8988T (cell line): ENCODE data around the gene DHFR2.
"Not testable (repeated sequence)": the region's sequence is repeated elsewhere in the genome, so short reads cannot be mapped to it uniquely, and the experiment has no call there.

Experiments
- DNase-seq: peaks from one replicate; pipeline ENCODE4 v3.0.0; 2011

The DHFR2 gene

DNA sequence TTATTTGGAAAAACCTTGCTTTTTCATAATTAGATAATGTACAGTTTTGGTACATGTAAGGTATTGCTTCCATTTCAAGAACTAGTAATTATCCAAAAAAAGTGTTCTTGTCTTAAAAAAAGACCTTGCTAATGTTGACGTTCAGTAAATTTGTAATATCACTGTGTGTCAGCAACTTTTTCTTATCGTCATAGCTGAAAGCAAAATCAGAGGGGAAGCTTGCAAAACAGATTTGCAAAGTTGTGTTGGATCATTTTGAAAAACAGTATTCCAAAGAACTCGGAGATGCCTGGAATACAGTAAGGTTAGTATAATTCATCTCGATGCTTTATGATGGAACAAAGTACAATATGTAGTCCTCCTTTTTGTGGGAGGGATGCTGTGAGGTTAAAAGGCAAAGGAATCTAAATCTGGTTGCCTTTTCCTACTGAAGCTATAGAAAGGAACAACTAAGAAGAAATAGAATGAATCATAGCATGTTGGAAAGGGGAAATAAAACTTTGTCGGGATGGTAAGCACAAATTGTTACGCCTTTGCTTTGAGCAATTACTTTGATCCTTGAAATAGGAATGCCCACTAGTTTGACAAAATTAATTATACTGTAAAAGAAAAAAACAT lies 1.6 kb upstream of the DHFR2 start:
- DNase-seq: no peak

DNA sequence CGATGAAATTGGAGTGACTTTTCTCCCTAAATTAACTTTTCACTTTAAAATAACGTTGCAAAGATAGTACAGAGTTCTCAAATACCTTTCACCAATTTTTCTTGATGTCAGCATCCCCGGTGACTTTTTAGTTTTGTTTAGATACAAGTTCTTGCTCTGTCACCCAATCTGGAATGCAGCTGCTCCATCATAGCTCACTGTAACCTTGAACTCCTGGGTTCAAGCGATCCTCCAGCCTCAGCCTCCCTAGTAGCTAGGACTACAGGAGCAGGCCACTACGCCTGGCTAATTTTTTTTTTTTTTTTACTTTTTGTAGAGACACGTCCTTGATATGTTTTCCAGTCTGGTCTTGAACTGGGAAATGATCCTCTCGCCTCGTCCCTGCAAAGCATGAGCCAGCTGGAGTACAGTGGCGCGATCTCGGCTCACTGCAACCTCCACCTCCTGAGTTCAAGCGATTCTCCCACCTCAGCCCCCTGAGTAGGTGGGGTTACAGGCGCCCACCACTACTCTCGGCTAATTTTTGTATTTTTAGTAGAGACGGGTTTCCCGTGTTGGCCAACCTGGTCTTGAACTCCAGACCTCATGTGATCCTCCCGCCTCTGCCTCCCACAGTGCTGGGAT lies 892 bp upstream of the DHFR2 start:
- DNase-seq: no peak

DNA sequence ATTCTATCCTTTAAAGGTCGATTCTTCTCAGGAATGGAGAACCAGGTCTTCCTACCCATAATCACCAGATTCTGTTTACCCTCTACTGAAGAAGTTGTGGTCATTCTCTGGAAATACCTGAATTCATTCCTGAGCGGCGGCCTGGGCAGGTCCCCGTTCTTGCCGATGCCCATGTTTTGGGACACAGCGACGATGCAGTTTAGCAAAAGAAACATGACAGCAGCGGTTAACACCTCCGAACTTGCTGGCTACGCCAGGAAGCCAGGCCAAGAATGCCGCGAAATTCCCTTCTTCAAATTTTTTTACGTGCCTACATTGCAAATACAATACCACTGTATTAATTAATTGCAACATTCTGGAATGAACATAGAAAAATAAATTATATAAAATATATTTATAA lies 1.4 kb downstream of the DHFR2 start:
- DNase-seq: no peak

DNA sequence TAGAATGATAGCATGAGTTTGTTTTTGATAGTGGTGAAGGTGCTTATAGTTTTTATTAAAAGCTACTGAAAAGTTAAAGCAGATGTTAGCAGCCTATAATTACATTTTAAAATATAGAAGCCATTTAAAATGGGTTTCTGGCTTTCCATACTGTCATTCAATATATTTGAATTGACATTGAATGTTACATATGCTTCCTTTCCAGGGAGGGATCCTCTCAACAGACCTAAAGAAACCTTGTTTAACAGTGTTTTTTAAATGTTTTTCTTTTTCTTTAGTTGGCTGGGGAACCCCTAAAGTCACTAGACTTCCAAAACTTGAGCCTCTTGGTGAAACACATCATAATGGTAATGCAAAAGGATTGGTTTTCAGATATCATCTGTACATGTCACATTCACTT lies 12.2 kb downstream of the DHFR2 start:
- DNase-seq: no peak

DNA sequence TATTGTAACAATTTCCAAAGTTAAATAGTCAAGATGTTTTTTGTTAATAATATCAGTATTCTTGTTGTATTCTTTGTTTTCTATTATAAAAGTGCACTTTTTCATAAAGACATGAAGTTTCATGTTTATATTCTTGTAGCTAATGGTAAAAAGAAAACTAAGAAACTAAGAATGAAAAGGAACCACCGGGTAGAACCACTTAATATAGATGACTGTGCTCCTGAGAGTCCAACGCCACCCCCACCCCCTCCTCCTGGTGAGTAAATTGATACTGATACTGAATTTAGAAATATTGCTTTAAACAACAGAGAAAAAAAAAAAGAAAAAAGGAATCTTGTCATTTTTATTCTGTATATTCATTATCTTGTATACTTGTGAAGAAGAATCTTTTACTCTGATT lies 13.4 kb downstream of the DHFR2 start:
- no peak for DNase-seq

DNA sequence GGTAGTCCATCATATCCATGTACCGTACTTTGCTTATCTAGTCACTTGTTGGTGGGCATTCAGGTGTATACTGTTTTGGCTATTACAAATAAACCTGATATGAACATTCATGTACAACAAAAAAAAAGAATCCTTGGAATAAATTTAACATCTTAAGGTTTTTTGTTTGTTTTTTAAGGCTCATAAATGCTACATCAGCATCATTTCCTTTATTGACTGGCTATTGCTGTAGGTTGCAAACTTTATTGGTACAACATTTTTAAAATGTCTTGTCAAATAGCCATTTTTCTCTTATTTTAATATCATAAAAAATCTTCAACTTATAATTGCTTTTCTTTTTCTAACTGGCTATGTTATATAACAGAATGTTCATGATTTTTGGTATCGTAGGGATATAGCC lies 16.2 kb downstream of the DHFR2 start:
- no peak for DNase-seq

DNA sequence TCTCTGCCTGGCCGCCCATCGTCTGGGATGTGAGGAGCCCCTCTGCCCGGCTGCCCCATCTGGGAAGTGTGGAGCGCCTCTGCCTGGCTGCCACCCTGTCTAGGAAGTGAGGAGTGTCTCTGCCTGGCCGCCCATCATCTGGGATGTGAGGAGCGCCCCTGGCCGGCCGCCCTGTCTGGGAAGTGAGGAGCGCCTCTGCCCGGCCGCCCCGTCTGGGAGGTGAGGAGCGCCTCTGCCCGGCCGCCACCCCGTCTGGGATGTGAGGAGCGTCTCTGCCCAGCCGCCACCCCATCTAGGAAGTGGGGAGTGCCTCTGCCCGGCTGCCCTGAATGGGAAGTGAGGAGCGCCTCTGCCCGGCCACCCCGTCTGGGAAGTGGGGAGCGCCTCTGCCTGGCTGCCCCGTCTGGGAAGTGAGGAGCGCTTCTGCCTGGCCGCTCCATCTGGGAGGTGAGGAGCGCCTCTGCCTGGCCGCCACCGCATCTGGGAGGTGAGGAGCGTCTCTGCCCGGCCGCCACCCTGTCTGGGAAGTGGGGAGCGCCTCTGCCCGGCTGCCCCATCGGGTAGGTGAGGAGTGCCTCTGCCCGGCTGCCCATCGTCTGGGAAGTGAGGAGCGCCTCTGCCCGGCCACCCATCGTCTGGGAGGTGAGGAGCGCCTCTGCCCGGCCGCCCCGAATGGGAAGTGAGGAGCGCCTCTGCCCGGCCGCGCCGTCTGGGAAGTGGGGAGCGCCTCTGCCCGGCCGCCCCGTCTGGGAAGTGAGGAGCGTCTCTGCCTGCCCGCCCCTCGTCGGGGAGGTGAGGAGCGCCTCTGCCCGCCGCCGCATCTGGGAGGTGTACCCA lies 18.4 kb downstream of the DHFR2 start:
- not testable (repeated sequence) for DNase-seq

DNA sequence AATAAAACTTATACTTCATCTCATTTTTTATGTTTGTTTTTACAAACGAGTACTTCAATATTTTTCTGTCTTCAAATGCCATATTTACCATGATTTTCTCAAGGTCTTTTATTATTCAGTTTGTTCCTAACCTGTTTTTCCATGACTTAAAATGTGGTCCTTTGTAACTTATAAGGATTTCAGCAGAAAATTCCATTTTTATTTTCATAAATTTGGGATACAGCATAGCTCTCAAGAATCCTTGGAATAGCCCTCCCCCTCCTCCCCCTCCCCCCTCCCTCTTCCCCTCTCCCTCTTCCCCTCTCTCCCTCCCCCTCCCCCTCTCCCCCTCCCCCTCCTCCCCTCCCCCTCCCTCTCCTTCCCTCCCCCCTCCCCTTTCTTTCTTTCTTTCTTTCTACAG lies 19.4 kb downstream of the DHFR2 start:
- DNase-seq: no peak

DNA sequence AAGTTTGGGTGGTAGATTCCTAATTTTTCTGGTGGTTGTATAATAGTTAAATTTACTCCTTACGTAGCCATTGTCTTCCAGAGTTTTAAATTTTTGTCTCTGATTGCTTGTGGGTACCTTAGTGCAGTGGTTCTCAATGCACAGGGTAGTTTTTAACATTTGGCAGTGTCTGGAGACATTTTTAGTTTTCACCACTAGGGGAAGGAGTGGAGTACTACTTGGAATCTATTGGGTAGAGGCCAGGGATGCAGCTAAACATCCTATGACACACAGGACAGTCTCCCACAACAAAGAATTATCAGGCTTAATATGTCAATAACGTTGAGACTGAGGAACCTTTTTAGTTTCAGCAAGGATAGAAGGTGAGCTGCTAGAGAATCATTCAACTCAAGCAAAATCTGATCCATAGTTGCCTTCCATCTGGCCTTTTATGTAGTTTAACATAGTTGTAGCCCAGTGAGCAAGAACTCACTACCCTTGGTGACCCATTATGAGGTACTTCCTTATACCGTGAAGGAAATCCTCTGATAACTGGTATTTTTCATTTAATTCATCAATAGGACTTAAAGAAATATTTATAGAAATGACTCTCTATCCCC lies 25.7 kb downstream of the DHFR2 start:
- peak; percentile 17 for DNase-seq

DNA sequence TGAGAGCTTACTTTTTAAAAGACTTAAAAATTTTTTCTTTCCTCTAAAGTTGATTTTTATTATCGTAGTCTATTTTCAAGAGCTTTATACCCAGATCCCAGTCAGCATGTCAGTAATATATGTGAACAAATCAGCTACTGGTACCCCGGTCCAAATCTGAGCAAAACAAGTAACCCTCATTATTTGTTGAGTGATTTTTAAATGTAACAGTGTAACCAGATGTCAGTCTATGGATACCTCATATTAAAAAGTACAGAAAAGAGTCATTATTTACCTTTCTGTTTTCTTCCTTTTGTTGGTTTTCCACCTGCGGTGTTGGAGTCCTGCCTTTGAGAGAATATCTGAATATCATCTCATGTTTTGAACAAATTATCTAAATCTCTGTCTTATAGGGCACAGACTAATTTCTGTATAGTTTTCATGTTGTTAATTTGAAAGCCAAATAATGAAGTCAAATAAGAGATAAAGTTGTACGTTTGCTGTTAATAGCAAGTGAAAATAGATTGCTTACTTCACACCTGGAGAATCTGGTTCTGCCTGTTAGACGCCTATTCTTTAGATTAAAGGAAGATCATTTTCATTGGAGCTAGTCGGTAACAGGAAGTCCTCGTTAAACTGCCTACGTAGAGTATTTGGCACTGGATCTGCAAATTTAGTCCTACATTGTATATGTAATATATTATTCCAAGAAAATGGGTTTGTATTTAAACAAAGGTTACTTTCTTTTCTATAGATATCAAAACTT lies 34.5 kb downstream of the DHFR2 start, which contains the start of gene STX19:
STX19 (minus strand) TSS at position 505 of the 745 bp plus-strand sequence. CDS start 13,328 bp downstream, outside the sequence.
- DNase-seq: no peak

DNA sequence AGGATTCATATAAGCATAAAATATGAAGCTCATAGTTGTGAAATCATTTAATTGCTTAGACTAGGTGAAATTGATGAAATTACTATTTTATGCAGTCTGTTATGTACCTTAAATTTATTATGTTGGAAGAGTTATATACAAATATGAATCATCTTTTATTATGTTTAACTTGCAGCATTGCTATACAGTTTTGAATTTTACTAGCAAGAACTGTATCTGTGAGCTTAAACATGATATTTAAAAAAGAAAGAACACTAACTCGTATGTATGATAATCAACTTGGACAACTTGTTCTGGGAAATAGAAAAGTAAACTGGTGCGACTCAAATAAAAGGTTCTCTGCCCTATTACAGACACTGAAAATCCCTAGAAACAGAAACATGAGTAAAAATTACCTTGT lies 36.1 kb downstream of the DHFR2 start:
- no peak for DNase-seq

DNA sequence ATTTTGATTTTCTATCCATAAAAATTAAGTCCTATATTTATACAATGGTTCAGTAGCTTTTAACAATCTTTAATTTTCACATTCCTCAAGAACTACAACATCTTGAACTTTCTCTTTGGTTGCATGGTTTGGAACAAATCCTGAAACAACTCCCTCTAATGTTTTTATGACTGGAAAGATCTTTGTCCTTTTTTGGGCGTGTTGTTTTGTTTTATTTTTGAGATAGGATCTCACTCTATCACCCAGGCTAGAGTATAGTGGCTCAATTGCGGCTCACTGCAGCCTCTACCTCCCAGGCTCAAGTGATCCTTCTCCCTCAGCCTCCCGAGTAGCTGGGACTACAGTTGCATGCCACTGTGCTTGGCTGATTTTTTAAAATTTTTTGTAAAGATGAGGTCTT lies 38.3 kb downstream of the DHFR2 start:
- no peak for DNase-seq

DNA sequence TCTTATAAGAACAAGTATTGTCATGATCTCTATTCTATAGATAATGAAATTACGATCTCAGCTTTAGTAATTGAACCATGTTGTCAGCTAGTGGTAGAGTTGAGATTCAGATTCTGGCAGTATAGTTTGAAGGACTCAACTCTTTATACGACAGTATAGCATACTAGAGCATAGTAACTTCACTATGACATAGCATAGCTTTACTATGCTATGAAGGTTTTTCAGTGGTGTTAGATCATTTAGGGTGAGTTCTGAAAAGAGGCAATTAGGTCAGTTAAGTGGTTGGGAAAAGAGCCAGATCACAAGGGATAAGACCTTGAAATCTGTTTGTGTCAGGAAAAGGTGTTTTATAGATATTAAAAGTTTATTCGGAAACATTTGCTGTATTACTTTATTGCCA lies 42.4 kb downstream of the DHFR2 start:
- DNase-seq: no peak

DNA sequence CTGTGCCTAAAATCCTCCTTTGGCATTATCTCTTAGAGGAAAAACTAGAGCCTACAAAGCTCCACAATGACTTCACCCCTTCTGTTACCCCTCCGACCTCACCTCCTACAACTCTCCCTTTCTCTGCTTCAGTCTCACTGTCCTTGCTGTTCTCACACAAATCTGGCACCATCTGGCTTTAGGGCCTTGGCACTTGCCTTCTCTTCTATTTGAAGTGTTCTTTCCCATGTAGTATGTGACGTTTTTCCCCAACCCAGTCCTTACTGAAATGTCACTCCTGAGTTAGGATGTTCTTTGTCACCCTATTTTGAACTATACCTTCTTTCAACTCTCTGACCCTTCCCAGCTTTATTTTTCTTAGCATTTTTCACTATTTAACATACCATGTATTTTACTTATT lies 43.1 kb downstream of the DHFR2 start:
- DNase-seq: no peak

DNA sequence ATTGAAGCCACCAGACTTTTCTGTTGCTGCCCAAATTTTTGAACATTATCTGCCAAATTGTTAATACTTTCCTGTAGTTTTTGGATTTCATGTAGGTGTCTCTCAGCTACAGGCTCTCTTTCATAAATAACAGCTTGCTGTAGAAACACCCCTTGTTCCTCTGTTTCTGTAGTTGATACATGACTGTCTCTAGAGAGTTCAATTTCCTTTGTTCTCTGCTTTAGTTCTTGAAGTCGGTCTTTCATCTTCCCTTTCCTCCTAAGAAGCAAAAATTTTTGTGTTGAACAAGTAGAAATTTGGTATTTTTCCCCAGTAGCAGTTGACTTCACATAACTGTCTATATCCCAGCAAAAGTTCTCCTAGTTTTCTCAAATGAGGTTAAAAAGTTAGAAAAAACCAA lies 47.7 kb downstream of the DHFR2 start:
- no peak for DNase-seq

DNA sequence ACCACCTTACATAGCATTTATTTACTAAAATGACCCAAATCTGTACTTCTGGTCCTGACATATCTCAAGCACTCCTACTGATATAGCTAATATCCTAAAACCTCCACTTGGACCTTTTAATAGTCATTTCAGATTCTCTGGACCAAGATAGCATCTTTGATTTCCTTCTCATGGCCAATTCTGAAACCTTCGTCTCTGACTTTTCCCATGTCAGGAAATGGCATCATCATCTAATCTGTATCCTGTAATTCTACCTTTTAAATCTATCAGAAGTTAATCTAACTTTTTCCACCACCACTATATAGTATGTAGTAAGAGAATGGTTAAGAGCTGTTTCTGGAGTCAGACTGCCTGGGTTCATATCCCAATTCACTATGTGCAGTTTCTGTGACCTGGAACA lies 50.5 kb downstream of the DHFR2 start:
- DNase-seq: no peak

DNA sequence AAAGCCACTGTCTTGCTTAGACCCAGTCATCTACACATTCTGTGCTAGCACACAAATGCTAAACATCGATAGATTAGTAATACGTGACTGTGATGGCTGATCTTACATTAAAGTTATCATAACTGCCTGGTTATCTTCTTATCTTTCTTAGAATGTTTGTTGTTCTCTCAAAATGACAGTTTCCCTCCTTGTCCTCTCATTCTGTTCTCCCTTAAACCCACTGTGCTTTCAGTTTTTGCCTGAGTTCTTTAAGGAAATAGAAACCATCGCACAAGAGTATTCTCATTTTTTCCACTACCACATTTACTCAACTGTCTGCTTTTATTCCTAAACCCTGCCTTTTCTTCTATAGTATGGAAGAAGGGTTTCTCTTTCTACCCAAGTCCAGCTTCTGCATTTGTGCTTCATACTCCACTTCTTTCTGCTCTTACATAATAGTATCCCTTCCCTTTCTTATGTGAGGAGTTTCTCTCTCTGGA lies 51.4 kb downstream of the DHFR2 start:
- DNase-seq: no peak

DNA sequence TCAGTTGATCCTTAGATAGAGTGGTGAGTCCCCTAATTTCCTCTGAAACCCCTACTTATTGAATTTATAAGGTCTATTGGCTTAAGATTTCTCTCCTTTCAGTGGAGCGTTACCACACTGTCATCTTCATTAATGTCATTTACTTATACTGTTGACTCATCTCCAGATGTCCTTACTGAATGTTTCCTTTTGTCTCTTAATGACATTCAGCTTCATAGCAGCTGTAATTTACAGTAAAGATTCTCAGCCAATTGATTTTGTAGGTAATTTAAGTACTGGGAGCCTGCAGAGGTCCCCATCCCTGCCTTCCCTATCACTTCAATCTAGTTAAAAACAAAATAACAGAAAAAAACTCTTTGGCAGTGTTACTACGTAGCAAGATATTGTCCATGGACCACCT lies 53.1 kb downstream of the DHFR2 start:
- no peak for DNase-seq

DNA sequence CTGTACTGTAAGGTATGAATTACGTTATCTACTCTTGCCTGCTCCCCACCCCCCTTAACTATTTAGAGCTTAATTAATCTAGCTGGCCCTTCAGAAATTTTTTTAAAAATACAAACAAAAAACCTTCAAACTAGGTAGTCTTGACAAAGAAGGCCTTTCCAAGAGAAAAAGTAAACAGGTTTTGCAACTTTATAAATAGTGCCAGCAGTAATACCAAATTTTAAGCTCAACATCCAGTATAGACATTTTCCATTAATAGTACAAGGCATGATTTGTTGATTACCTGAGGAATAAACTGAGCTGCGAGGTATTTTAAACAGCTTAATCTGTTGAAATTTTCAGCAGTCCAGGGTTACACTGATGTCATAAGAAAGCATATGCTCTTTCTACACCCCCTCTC lies 54.5 kb downstream of the DHFR2 start:
- no peak for DNase-seq
